T-helper 1 cell treated with Interleukin-12 subunit alpha and Interleukin-12 subunit beta and Interleukin-4 antibody, amounts not matched to agents 30 ng/mL and 1 ng/mL, for 36 hours (primary cell): ENCODE data around the gene LCA5. TPM values are rescaled to one million over a fixed set of nuclear protein-coding genes. Genes with fewer than 3 reads are reported as not detected.
"Not testable (repeated sequence)": the region's sequence is repeated elsewhere in the genome, so short reads cannot be mapped to it uniquely, and the experiment has no call there.

Source experiments
- intact Hi-C: fragments of 100-400 bp; cut with micrococcal nuclease; formaldehyde crosslinking; loops from one replicate; pipeline ENCODE4 v1.15.1; 2024
- total RNA-seq: library from RNA; stranded (reverse); gene quantifications from 2 replicates; pipeline ENCODE4 v1.2.3, GENCODE V29; 2022

The LCA5 gene
- 0.10 TPM in 2 replicates for total RNA-seq

GRCh38 chr6:79536954-79537747 is at the start of gene LCA5:
TSS of gene LCA5 (minus strand) at chr6:79537430. CDS start at chr6:79518894, 18,536 bp downstream.
- intact Hi-C loops: loop anchor here (1.0 to 2.0 kb wide), 9 partner anchors 34 to 670 kb away; partner anchors contain the start of genes BCKDHB, IRAK1BP1 and PHIP

- intact Hi-C loops: no loop called here
Observed at GRCh38 chr6:79586548-79586947, 49.3 kb upstream of the LCA5 start.

- intact Hi-C loops: no loop called here
Observed at GRCh38 chr6:79584332-79584731, 47.1 kb upstream of the LCA5 start.

- intact Hi-C loops: not testable (repeated sequence)
Observed at GRCh38 chr6:79577926-79578325, 40.7 kb upstream of the LCA5 start.

GRCh38 chr6:79574630-79575225 is 37.5 kb upstream of the LCA5 start:
- intact Hi-C loops: no loop called here

- intact Hi-C loops: no loop called here
Observed at GRCh38 chr6:79574174-79574573, 36.9 kb upstream of the LCA5 start.

- intact Hi-C loops: loop anchor here (1.0 to 2.0 kb wide), 4 partner anchors 34 to 524 kb away; partner anchors contain the start of gene LCA5
Observed at GRCh38 chr6:79571030-79571367, 33.8 kb upstream of the LCA5 start.

- intact Hi-C loops: loop anchor here (1.0 to 2.0 kb wide), 6 partner anchors 34 to 524 kb away; partner anchors contain the start of gene LCA5
Observed at GRCh38 chr6:79570129-79571029, 33.1 kb upstream of the LCA5 start.

- intact Hi-C loops: no loop called here
Observed at GRCh38 chr6:79568996-79569395, 31.8 kb upstream of the LCA5 start.

GRCh38 chr6:79564636-79565035 is 27.4 kb upstream of the LCA5 start:
- intact Hi-C loops: no loop called here

- intact Hi-C loops: no loop called here
Observed at GRCh38 chr6:79559706-79560105, 22.5 kb upstream of the LCA5 start.

GRCh38 chr6:79557673-79558467 is 20.6 kb upstream of the LCA5 start:
- intact Hi-C loops: no loop called here

GRCh38 chr6:79554305-79554704 is 17.1 kb upstream of the LCA5 start:
- intact Hi-C loops: no loop called here

- intact Hi-C loops: no loop called here
Observed at GRCh38 chr6:79551401-79551800, 14.2 kb upstream of the LCA5 start.

- intact Hi-C loops: no loop called here
Observed at GRCh38 chr6:79548304-79548703, 11.1 kb upstream of the LCA5 start.

GRCh38 chr6:79546186-79546585 is 9.0 kb upstream of the LCA5 start:
- intact Hi-C loops: no loop called here

GRCh38 chr6:79544939-79545450 is 7.8 kb upstream of the LCA5 start:
- intact Hi-C loops: no loop called here

- intact Hi-C loops: no loop called here
Observed at GRCh38 chr6:79544299-79544927, 7.2 kb upstream of the LCA5 start.

GRCh38 chr6:79543886-79544285 is 6.7 kb upstream of the LCA5 start:
- intact Hi-C loops: no loop called here

- intact Hi-C loops: no loop called here
Observed at GRCh38 chr6:79543411-79543810, 6.2 kb upstream of the LCA5 start.
